Colonic mucosa (tissue), 4 donors: ENCODE results near the gene SDK2. TPM values are rescaled to one million over a fixed set of nuclear protein-coding genes. Genes with fewer than 3 reads are reported as not detected.

ENCODE experiments used
- DNase-seq: peaks from one replicate; pipeline ENCODE4 v3.0.0-alpha.2; 2020
- H3K27ac ChIP-seq: fragments of 200-600 bp; one replicate; pipeline ENCODE4 v1.8.0; 2021
- H3K27me3 ChIP-seq: fragments of 200-600 bp; one replicate; pipeline ENCODE4 v1.8.0; 2021
- H3K36me3 ChIP-seq: fragments of 200-600 bp; one replicate; pipeline ENCODE4 v1.8.0; 2021
- H3K4me1 ChIP-seq: fragments of 200-600 bp; one replicate; pipeline ENCODE4 v1.8.0; 2021; ENCODE audit warnings: mild to moderate bottlenecking
- H3K4me3 ChIP-seq: fragments of 200-600 bp; one replicate; pipeline ENCODE4 v1.8.0; 2021
- H3K9ac ChIP-seq, 2 donors: one replicate each; pipeline ENCODE4 v1.7.0; 2013; ENCODE audit warnings: control low read depth in 2 of 2, low read depth in 2 of 2, low read length in 2 of 2
- H3K9me3 ChIP-seq: fragments of 200-600 bp; one replicate; pipeline ENCODE4 v1.8.0; 2021
- CTCF ChIP-seq: fragments of 200-600 bp; IDR thresholded peaks from one replicate; pipeline ENCODE4 v1.8.0; 2022; ENCODE audit warnings: antibody characterized with exemption, mild to moderate bottlenecking
- intact Hi-C: fragments of 100-400 bp; cut with DNase I; formaldehyde crosslinking; loops from one replicate; pipeline ENCODE4 v1.14.1; 2022
- total RNA-seq, 2 donors: library from RNA; stranded (reverse); fragmentation: NEBNext Ultra II Directional in 1 of 2; extraction: Animal tissue kit (Norgen Biotek cat#: 25700) in 1 of 2; gene quantifications; one replicate each; pipeline ENCODE4 v1.2.1, GENCODE V29; 2021
- donor health status: healthy.
- donor health status: DM: no; HTN: no; CAD: no.
- donor health status: DM: no; HTN: no; CAD: no.

Gene SDK2
- total RNA-seq, 2 donors from 2014 or later = 0.94 to 1.2 TPM

- peak; percentile 73 for DNase-seq
- intact Hi-C loops = no loop called here
- no peaks in the 10 kb centered on the region for H3K27me3 ChIP-seq
- TF ChIP-seq CTCF = no peak
- no peak overlapping the region for H3K4me3 ChIP-seq
- H3K4me1 ChIP-seq = no peaks in the 10 kb centered on the region
- no peak overlapping the region for H3K27ac ChIP-seq
- no peak overlapping the region for H3K9ac ChIP-seq
- no peaks in the 10 kb centered on the region for H3K9me3 ChIP-seq
- no peaks in the 10 kb centered on the region for H3K36me3 ChIP-seq
These were observed 97.3 kb downstream of the SDK2 start for GRCh38 chr17:73546770-73547536.

- intact Hi-C loops = no loop called here
- no peak overlapping the region for H3K27ac ChIP-seq
- TF ChIP-seq CTCF = no peak
These were observed 98.1 kb downstream of the SDK2 start for GRCh38 chr17:73546114-73546513.

GRCh38 chr17:73545109-73546032 lies 98.9 kb downstream of the SDK2 start:
- Histone ChIP-seq H3K9ac (no peak overlapping the region), H3K27ac (no peak overlapping the region), H3K9me3 (no peaks in the 10 kb centered on the region), H3K4me1 (no peaks in the 10 kb centered on the region), H3K4me3 (no peak overlapping the region), H3K36me3 (no peaks in the 10 kb centered on the region), H3K27me3 (no peaks in the 10 kb centered on the region)
- no peak for DNase-seq
- no peak for TF ChIP-seq CTCF
- intact Hi-C loops = no loop called here

More at GRCh38 chr17:73546114-73546513, 98.1 kb downstream of the SDK2 start:
- no peak overlapping the region for H3K9ac ChIP-seq
- no peak overlapping the region for H3K4me3 ChIP-seq
- H3K9me3 ChIP-seq = no peaks in the 10 kb centered on the region
- no peaks in the 10 kb centered on the region for H3K4me1 ChIP-seq
- no peak for DNase-seq
- H3K27me3 ChIP-seq = no peaks in the 10 kb centered on the region
- H3K36me3 ChIP-seq = no peaks in the 10 kb centered on the region

GRCh38 chr17:73544333-73544732 lies 99.9 kb downstream of the SDK2 start:
- Histone ChIP-seq H3K27ac (no peak overlapping the region), H3K9ac (no peak overlapping the region), H3K27me3 (no peaks in the 10 kb centered on the region), H3K9me3 (no peaks in the 10 kb centered on the region), H3K4me1 (no peaks in the 10 kb centered on the region), H3K4me3 (no peak overlapping the region), H3K36me3 (no peaks in the 10 kb centered on the region)
- DNase-seq = no peak
- intact Hi-C loops = no loop called here
- TF ChIP-seq CTCF = no peak

- DNase-seq = no peak
- Histone ChIP-seq H3K9me3 (no peaks in the 10 kb centered on the region), H3K36me3 (no peaks in the 10 kb centered on the region), H3K4me3 (no peak overlapping the region), H3K4me1 (no peaks in the 10 kb centered on the region), H3K27ac (no peak overlapping the region), H3K27me3 (no peaks in the 10 kb centered on the region), H3K9ac (no peak overlapping the region)
- intact Hi-C loops = no loop called here
- TF ChIP-seq CTCF = no peak
These were observed 101.9 kb downstream of the SDK2 start for GRCh38 chr17:73542323-73542722.
